GM18526 (cell line): ENCODE measurements around the gene CARHSP1.

ENCODE experiments used
- POLR2A ChIP-seq: IDR thresholded peaks from 3 replicates; pipeline ENCODE4 v1.6.1; 2011; ENCODE audit not compliant: insufficient read length; ENCODE audit errors: extremely low read depth

CARHSP1 gene

DNA sequence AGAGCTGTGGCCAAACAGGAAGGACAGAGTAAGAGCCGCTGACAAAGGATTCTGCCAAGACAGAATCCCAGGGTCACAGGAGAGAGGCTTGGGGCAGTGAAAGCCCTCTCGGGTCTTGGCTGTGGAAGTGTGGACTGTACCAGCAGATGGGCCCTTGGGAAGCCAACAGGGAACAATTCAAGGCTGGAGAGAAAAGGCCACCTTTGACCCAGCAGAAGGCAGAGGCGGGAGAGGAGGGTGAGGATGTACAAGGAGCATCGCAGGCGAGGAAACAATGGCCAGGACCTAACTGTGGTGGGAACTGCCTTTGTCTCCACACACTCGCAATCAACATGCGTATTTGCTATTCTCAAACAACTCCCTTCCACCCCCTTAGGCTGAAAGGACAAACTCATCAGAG lies 15.7 kb downstream of the CARHSP1 start:
- TF ChIP-seq POLR2A: no peak

- TF ChIP-seq POLR2A: no peak
Observed at GRCh38 chr16:8852534-8852933, 16.3 kb downstream of the CARHSP1 start.

GRCh38 chr16:8851761-8852403 lies 16.9 kb downstream of the CARHSP1 start:
- TF ChIP-seq POLR2A: no peak

- peak; percentile 16 for TF ChIP-seq POLR2A
Observed at GRCh38 chr16:8850279-8850885, 18.4 kb downstream of the CARHSP1 start.

- no peak for TF ChIP-seq POLR2A
Observed at GRCh38 chr16:8849411-8850011, 19.3 kb downstream of the CARHSP1 start.

DNA sequence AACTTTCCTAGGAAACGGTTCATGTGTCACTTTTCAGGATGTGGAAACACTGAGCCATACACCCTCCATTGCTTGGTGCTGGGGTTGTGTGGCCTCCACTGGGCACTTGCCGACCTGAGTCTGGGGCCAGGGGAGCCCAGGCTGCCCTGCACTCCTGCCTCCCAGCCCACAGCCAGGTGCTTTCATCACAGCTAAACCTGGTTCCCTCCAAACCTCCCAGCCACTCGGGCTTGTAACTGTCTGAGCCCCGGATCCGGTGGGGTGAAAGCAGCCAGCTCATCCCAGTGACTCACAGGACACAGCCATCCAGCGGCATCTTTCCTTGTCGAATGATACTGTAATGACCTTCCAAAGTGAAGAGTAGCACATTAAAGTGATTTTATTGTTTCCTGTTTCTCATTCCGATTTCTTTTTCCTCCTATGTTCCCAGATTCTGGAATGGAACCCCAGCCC lies 19.8 kb downstream of the CARHSP1 start:
- no peak for TF ChIP-seq POLR2A

DNA sequence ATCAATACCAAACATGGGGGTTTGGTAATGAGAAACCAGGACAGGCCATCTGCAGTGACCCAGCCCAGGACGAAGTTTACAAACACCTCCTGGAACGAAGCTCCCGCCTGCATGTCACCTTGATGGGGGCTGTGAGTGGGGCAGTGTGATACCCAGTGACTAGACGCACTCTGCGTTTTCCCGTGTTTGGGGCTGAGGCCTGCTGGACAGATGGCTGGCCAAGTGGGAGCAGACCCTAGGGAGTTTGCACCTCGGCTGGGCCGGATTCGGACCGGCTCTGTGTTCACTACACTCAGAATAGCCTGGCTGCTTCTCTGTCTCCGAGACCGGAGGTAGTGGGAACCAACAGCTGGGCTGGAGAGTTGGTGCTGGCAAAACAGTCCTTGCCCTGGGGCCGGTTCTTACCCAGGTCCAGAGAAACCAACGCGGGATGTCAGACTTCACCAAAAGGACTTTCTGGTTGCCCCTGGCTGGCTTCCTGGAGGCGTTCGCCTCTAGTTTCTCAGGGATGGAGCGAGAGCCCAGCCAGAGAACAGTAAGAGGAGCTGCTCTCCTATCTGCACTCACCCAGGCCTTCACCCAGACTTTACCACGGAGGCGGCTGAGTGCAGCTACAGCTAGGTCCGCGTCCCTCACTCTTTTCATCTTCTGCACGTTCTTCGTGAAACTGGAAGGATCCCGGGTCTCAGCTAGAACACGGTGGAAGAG lies 20.4 kb downstream of the CARHSP1 start:
- no peak for TF ChIP-seq POLR2A

GRCh38 chr16:8847623-8848022 lies 21.2 kb downstream of the CARHSP1 start:
- TF ChIP-seq POLR2A: no peak

GRCh38 chr16:8847145-8847544 lies 21.7 kb downstream of the CARHSP1 start:
- TF ChIP-seq POLR2A: no peak

- TF ChIP-seq POLR2A: no peak
Observed at GRCh38 chr16:8846401-8846932, 22.3 kb downstream of the CARHSP1 start.

- no peak for TF ChIP-seq POLR2A
Observed at GRCh38 chr16:8845699-8846298, 23.0 kb downstream of the CARHSP1 start.

GRCh38 chr16:8832717-8833105 lies 36.1 kb downstream of the CARHSP1 start:
- TF ChIP-seq POLR2A: no peak

- TF ChIP-seq POLR2A: no peak
Observed at GRCh38 chr16:8831871-8832716, 36.7 kb downstream of the CARHSP1 start.

- TF ChIP-seq POLR2A: no peak
Observed at GRCh38 chr16:8831450-8831849, 37.4 kb downstream of the CARHSP1 start.
